Stimulated activated memory B cell treated with anti-CD40 and anti-IgM and Interleukin-4, amounts not matched to agents 10 μg/mL and 1 μg/mL and 100 μg/mL, for 72 hours (primary cell): ENCODE results near the gene HBQ1.
A peak's percentile ranks its signal among the peaks of the same experiment; 100 is the strongest.
"Not testable (repeated sequence)": the region's sequence is repeated elsewhere in the genome, so short reads cannot be mapped to it uniquely, and the experiment has no call there.

ENCODE experiments used
- ATAC-seq: fragments of 150-1000 bp; cut with Tn5 transposase; 2 replicates; pipeline ENCODE4 v1.10.0; 2021
- H3K27ac Mint-ChIP-seq: one replicate; pipeline ENCODE4 v1.8.0; 2022; ENCODE audit warnings: mild to moderate bottlenecking, mixed read lengths
- H3K27me3 Mint-ChIP-seq: one replicate; pipeline ENCODE4 v1.8.0; 2022; ENCODE audit warnings: mixed read lengths
- H3K36me3 Mint-ChIP-seq: one replicate; pipeline ENCODE4 v1.8.0; 2022; ENCODE audit warnings: mixed read lengths
- H3K4me1 Mint-ChIP-seq: one replicate; pipeline ENCODE4 v1.8.0; 2022; ENCODE audit warnings: mixed read lengths
- H3K4me3 Mint-ChIP-seq: one replicate; pipeline ENCODE4 v1.8.0; 2022; ENCODE audit warnings: mild to moderate bottlenecking, moderate library complexity, mixed read lengths
- H3K9me3 Mint-ChIP-seq: one replicate; pipeline ENCODE4 v1.8.0; 2022; ENCODE audit warnings: mixed read lengths

Gene HBQ1

GRCh38 chr16:180101-180675 is at the start of gene HBQ1:
HBQ1 (plus strand) TSS chr16:180459; CDS start chr16:180487, 28 bp downstream.
- no peak for ATAC-seq
- H3K9me3 Mint-ChIP-seq, result no peaks in the 10 kb centered on the region
- peaks cover 6% of the 10 kb centered on the region for H3K4me1 Mint-ChIP-seq
- H3K36me3 Mint-ChIP-seq, result peaks cover 3% of the 10 kb centered on the region
- H3K27me3 Mint-ChIP-seq, result peaks cover 25% of the 10 kb centered on the region
- H3K27ac Mint-ChIP-seq, result no peak within 1 kb of the TSS
- no peak within 1 kb of the TSS for H3K4me3 Mint-ChIP-seq

GRCh38 chr16:130533-131173 is 49.6 kb upstream of the HBQ1 start:
- no peak for ATAC-seq
- peaks cover 15% of the 10 kb centered on the region for H3K36me3 Mint-ChIP-seq
- no peaks in the 10 kb centered on the region for H3K27me3 Mint-ChIP-seq
- H3K27ac Mint-ChIP-seq, result no peak overlapping the region
- H3K4me1 Mint-ChIP-seq, result peaks cover 28% of the 10 kb centered on the region
- no peak overlapping the region for H3K4me3 Mint-ChIP-seq
- H3K9me3 Mint-ChIP-seq, result no peaks in the 10 kb centered on the region

GRCh38 chr16:132120-132519 is 48.1 kb upstream of the HBQ1 start:
- no peak for ATAC-seq
- no peak overlapping the region for H3K27ac Mint-ChIP-seq
- H3K4me1 Mint-ChIP-seq, result peaks cover 35% of the 10 kb centered on the region
- no peak overlapping the region for H3K4me3 Mint-ChIP-seq
- no peaks in the 10 kb centered on the region for H3K27me3 Mint-ChIP-seq
- no peaks in the 10 kb centered on the region for H3K9me3 Mint-ChIP-seq
- H3K36me3 Mint-ChIP-seq, result peaks cover 12% of the 10 kb centered on the region

GRCh38 chr16:133716-134115 is 46.5 kb upstream of the HBQ1 start:
- Mint-ChIP-seq H3K4me1 (peaks cover 40% of the 10 kb centered on the region), H3K27me3 (no peaks in the 10 kb centered on the region), H3K36me3 (peaks cover 12% of the 10 kb centered on the region), H3K27ac (no peak overlapping the region), H3K9me3 (no peaks in the 10 kb centered on the region), H3K4me3 (no peak overlapping the region)
- no peak for ATAC-seq

- peaks cover 6% of the 10 kb centered on the region for H3K36me3 Mint-ChIP-seq
- H3K4me1 Mint-ChIP-seq, result peaks cover 26% of the 10 kb centered on the region
- H3K27me3 Mint-ChIP-seq, result peaks cover 11% of the 10 kb centered on the region
- H3K27ac Mint-ChIP-seq, result peak overlapping the region; percentile 94
- ATAC-seq, result peak; percentile 35
- no peaks in the 10 kb centered on the region for H3K9me3 Mint-ChIP-seq
- peak overlapping the region; percentile 84 for H3K4me3 Mint-ChIP-seq
These were observed 42.2 kb upstream of the HBQ1 start for GRCh38 chr16:138049-138417.

GRCh38 chr16:140175-140857 is 39.9 kb upstream of the HBQ1 start:
- Mint-ChIP-seq H3K4me3 (no peak overlapping the region), H3K27ac (no peak overlapping the region), H3K36me3 (no peaks in the 10 kb centered on the region), H3K4me1 (peaks cover 13% of the 10 kb centered on the region), H3K9me3 (no peaks in the 10 kb centered on the region), H3K27me3 (peaks cover 33% of the 10 kb centered on the region)
- ATAC-seq, result no peak

GRCh38 chr16:142405-142967 is 37.8 kb upstream of the HBQ1 start:
- no peaks in the 10 kb centered on the region for H3K9me3 Mint-ChIP-seq
- peaks cover 6% of the 10 kb centered on the region for H3K4me1 Mint-ChIP-seq
- no peak for ATAC-seq
- H3K27ac Mint-ChIP-seq, result no peak overlapping the region
- H3K4me3 Mint-ChIP-seq, result no peak overlapping the region
- H3K36me3 Mint-ChIP-seq, result no peaks in the 10 kb centered on the region
- peaks cover 34% of the 10 kb centered on the region for H3K27me3 Mint-ChIP-seq

GRCh38 chr16:143047-143446 is 37.2 kb upstream of the HBQ1 start:
- Mint-ChIP-seq H3K36me3 (no peaks in the 10 kb centered on the region), H3K27me3 (peaks cover 35% of the 10 kb centered on the region), H3K9me3 (no peaks in the 10 kb centered on the region), H3K4me1 (peaks cover under 1% of the 10 kb centered on the region), H3K27ac (no peak overlapping the region), H3K4me3 (no peak overlapping the region)
- no peak for ATAC-seq

GRCh38 chr16:143456-143855 is 36.8 kb upstream of the HBQ1 start:
- H3K9me3 Mint-ChIP-seq, result no peaks in the 10 kb centered on the region
- no peaks in the 10 kb centered on the region for H3K4me1 Mint-ChIP-seq
- peaks cover 39% of the 10 kb centered on the region for H3K27me3 Mint-ChIP-seq
- no peaks in the 10 kb centered on the region for H3K36me3 Mint-ChIP-seq
- no peak for ATAC-seq
- no peak overlapping the region for H3K27ac Mint-ChIP-seq
- H3K4me3 Mint-ChIP-seq, result no peak overlapping the region

GRCh38 chr16:144797-145252 is 35.4 kb upstream of the HBQ1 start:
- H3K36me3 Mint-ChIP-seq, result no peaks in the 10 kb centered on the region
- no peaks in the 10 kb centered on the region for H3K9me3 Mint-ChIP-seq
- ATAC-seq, result no peak
- H3K27ac Mint-ChIP-seq, result no peak overlapping the region
- H3K4me1 Mint-ChIP-seq, result no peaks in the 10 kb centered on the region
- H3K4me3 Mint-ChIP-seq, result no peak overlapping the region
- H3K27me3 Mint-ChIP-seq, result peaks cover 53% of the 10 kb centered on the region

- H3K4me3 Mint-ChIP-seq, result no peak overlapping the region
- peaks cover 55% of the 10 kb centered on the region for H3K27me3 Mint-ChIP-seq
- H3K4me1 Mint-ChIP-seq, result no peaks in the 10 kb centered on the region
- H3K9me3 Mint-ChIP-seq, result no peaks in the 10 kb centered on the region
- no peaks in the 10 kb centered on the region for H3K36me3 Mint-ChIP-seq
- no peak overlapping the region for H3K27ac Mint-ChIP-seq
- no peak for ATAC-seq
These were observed 33.6 kb upstream of the HBQ1 start for GRCh38 chr16:146646-147045.

- Mint-ChIP-seq H3K9me3 (no peaks in the 10 kb centered on the region), H3K27me3 (peaks cover 48% of the 10 kb centered on the region), H3K27ac (no peak overlapping the region), H3K4me3 (no peak overlapping the region), H3K4me1 (peaks cover 7% of the 10 kb centered on the region), H3K36me3 (no peaks in the 10 kb centered on the region)
- ATAC-seq, result no peak
These were observed 31.1 kb upstream of the HBQ1 start for GRCh38 chr16:149024-149660.

- no peaks in the 10 kb centered on the region for H3K9me3 Mint-ChIP-seq
- H3K27ac Mint-ChIP-seq, result no peak within 1 kb of the TSS
- peak within 1 kb of the TSS; percentile 39 for H3K4me3 Mint-ChIP-seq
- H3K27me3 Mint-ChIP-seq, result peaks cover 57% of the 10 kb centered on the region
- no peaks in the 10 kb centered on the region for H3K36me3 Mint-ChIP-seq
- peak; percentile 49 for ATAC-seq
- H3K4me1 Mint-ChIP-seq, result peaks cover 16% of the 10 kb centered on the region
These were observed 27.8 kb upstream of the HBQ1 start, which contains the start of gene HBZ for GRCh38 chr16:152141-153128. HBZ (plus strand) TSS chr16:152644; CDS start chr16:152910, 266 bp downstream.

GRCh38 chr16:153129-153521 is 27.1 kb upstream of the HBQ1 start:
- Mint-ChIP-seq H3K4me3 (peak overlapping the region; percentile 39), H3K27me3 (peaks cover 62% of the 10 kb centered on the region), H3K4me1 (peaks cover 16% of the 10 kb centered on the region)
- H3K9me3 Mint-ChIP-seq, H3K27ac Mint-ChIP-seq, H3K36me3 Mint-ChIP-seq: not testable (repeated sequence)
- ATAC-seq, result peak; percentile 28
